ENCODE data around the gene FAAP20. TPM values are rescaled to one million over a fixed set of nuclear protein-coding genes. Genes with fewer than 3 reads are reported as not detected.

The FAAP20 gene
- total RNA-seq, 1 donor: 25.3 TPM

- peaks cover 86% of the 10 kb centered on the region for H4K20me1 ChIP-seq (ENCODE audit: insufficient read depth, low read length)
- peaks cover 40% of the 10 kb centered on the region for H3K4me1 ChIP-seq (ENCODE audit: insufficient read depth, low read length)
- H2AFZ ChIP-seq (ENCODE audit: low read length): no peak overlapping the region
- peak overlapping the region; percentile 5 for H3K27ac ChIP-seq (ENCODE audit: low read depth, low read length)
- TF ChIP-seq CTCF (IDR thresholded peaks at IDR 0.05; ENCODE audit: extremely low read depth, low read depth, low read length): no peak
- no peaks in the 10 kb centered on the region for H3K27me3 ChIP-seq (ENCODE audit: insufficient read depth, low read length)
- H3K4me3 ChIP-seq (ENCODE audit: insufficient read depth, low read length): no peak overlapping the region
- H3K36me3 ChIP-seq (ENCODE audit: insufficient read depth, low read length): peaks cover 15% of the 10 kb centered on the region
- H3K79me2 ChIP-seq (ENCODE audit: insufficient read depth, low read length): peaks cover 99% of the 10 kb centered on the region
- peak; percentile 87 for DNase-seq (ENCODE audit: insufficient read length, low spot score, missing footprints)
- H3K9me3 ChIP-seq (ENCODE audit: low read depth, low read length): no peaks in the 10 kb centered on the region
- peak overlapping the region; percentile 18 for H3K4me2 ChIP-seq (ENCODE audit: insufficient read depth, low read length)
Measured at GRCh38 chr1:2240270-2241156, 45.9 kb upstream of the FAAP20 start.

GRCh38 chr1:2239384-2239985, 44.9 kb upstream of the FAAP20 start:
- H3K4me1 ChIP-seq (ENCODE audit: insufficient read depth, low read length): peaks cover 50% of the 10 kb centered on the region
- H3K4me3 ChIP-seq (ENCODE audit: insufficient read depth, low read length): no peak overlapping the region
- peak; percentile 56 for DNase-seq (ENCODE audit: insufficient read length, low spot score, missing footprints)
- H3K4me2 ChIP-seq (ENCODE audit: insufficient read depth, low read length): peak overlapping the region; percentile 18
- peak overlapping the region; percentile 5 for H3K27ac ChIP-seq (ENCODE audit: low read depth, low read length)
- H3K36me3 ChIP-seq (ENCODE audit: insufficient read depth, low read length): peaks cover 15% of the 10 kb centered on the region
- H2AFZ ChIP-seq (ENCODE audit: low read length): no peak overlapping the region
- peaks cover 99% of the 10 kb centered on the region for H3K79me2 ChIP-seq (ENCODE audit: insufficient read depth, low read length)
- TF ChIP-seq CTCF (IDR thresholded peaks at IDR 0.05; ENCODE audit: extremely low read depth, low read depth, low read length): no peak
- H4K20me1 ChIP-seq (ENCODE audit: insufficient read depth, low read length): peaks cover 89% of the 10 kb centered on the region
- H3K27me3 ChIP-seq (ENCODE audit: insufficient read depth, low read length): no peaks in the 10 kb centered on the region
- H3K9me3 ChIP-seq (ENCODE audit: low read depth, low read length): no peaks in the 10 kb centered on the region

- H3K9me3 ChIP-seq (ENCODE audit: low read depth, low read length): no peaks in the 10 kb centered on the region
- H4K20me1 ChIP-seq (ENCODE audit: insufficient read depth, low read length): peaks cover 91% of the 10 kb centered on the region
- no peak for TF ChIP-seq CTCF (IDR thresholded peaks at IDR 0.05; ENCODE audit: extremely low read depth, low read depth, low read length)
- H3K36me3 ChIP-seq (ENCODE audit: insufficient read depth, low read length): peaks cover 15% of the 10 kb centered on the region
- no peaks in the 10 kb centered on the region for H3K27me3 ChIP-seq (ENCODE audit: insufficient read depth, low read length)
- H3K79me2 ChIP-seq (ENCODE audit: insufficient read depth, low read length): peaks cover 99% of the 10 kb centered on the region
- H3K4me3 ChIP-seq (ENCODE audit: insufficient read depth, low read length): no peak overlapping the region
- peaks cover 55% of the 10 kb centered on the region for H3K4me1 ChIP-seq (ENCODE audit: insufficient read depth, low read length)
- DNase-seq (ENCODE audit: insufficient read length, low spot score, missing footprints): no peak
- H2AFZ ChIP-seq (ENCODE audit: low read length): no peak overlapping the region
- no peak overlapping the region for H3K27ac ChIP-seq (ENCODE audit: low read depth, low read length)
- H3K4me2 ChIP-seq (ENCODE audit: insufficient read depth, low read length): no peak overlapping the region
Measured at GRCh38 chr1:2239013-2239370, 44.4 kb upstream of the FAAP20 start.

GRCh38 chr1:2238361-2239012, 43.9 kb upstream of the FAAP20 start:
- H3K9me3 ChIP-seq (ENCODE audit: low read depth, low read length): no peaks in the 10 kb centered on the region
- H3K79me2 ChIP-seq (ENCODE audit: insufficient read depth, low read length): peaks cover 99% of the 10 kb centered on the region
- H3K27me3 ChIP-seq (ENCODE audit: insufficient read depth, low read length): no peaks in the 10 kb centered on the region
- peaks cover 94% of the 10 kb centered on the region for H4K20me1 ChIP-seq (ENCODE audit: insufficient read depth, low read length)
- peak overlapping the region; percentile 68 for H3K27ac ChIP-seq (ENCODE audit: low read depth, low read length)
- H3K4me3 ChIP-seq (ENCODE audit: insufficient read depth, low read length): no peak overlapping the region
- TF ChIP-seq CTCF (IDR thresholded peaks at IDR 0.05; ENCODE audit: extremely low read depth, low read depth, low read length): no peak
- no peak overlapping the region for H3K4me2 ChIP-seq (ENCODE audit: insufficient read depth, low read length)
- H2AFZ ChIP-seq (ENCODE audit: low read length): no peak overlapping the region
- H3K4me1 ChIP-seq (ENCODE audit: insufficient read depth, low read length): peaks cover 60% of the 10 kb centered on the region
- peaks cover 15% of the 10 kb centered on the region for H3K36me3 ChIP-seq (ENCODE audit: insufficient read depth, low read length)
- DNase-seq (ENCODE audit: insufficient read length, low spot score, missing footprints): peak; percentile 65

Data from osteoblast (primary cell).